GM12873 (cell line): ENCODE results near the gene TADA1.

Experiments used
- TF ChIP-seq, protein P1 (sequence below): IDR thresholded peaks from 2 replicates; pipeline ENCODE4 v1.5.1; 2012; ENCODE audit warnings: low read depth, mild to moderate bottlenecking, moderate library complexity, low read length, control low read depth; ENCODE audit not compliant: insufficient read depth; ENCODE audit errors: missing control alignments

TADA1 gene

DNA sequence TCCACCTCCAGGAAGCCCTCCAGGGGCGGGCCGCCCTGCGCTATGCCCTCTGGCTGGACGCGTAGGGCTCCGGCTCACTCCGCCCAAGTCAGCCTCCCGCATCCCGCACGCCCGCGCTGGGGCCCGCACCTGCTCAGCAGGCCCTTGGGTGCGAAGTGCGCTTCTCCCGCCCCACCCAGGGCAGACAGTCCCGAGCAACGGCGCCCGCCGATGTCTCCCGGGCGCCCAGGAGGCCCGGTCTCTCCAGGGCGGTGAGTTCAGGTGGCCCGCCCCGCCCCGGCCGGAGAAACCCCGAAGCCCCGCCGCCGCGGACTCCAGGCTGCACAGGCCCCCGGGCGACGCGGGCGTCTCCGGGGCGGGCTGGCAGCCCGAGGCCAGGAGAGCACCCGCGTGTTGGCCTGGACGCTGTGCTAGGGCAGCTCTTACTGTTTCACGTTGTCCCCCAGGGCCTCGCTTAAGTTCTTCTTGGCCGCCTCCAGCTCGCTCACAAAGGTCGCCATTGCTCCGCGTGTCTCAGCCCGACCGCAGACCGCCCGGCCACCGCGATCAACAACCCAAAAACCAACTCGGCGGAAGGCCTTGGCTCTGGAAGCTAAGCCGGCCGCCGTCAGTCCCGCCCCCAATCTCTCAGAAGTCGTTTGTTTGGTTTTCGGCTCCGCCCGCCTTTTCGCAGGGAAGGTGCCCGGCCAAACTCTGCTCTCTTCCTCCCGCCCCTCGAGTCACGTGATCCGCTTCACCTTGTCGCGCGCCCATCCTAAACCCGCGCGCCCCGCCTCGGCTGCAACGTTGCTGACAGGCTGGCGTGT is at the start of gene TADA1:
TSS of gene TADA1 (minus strand) at position 531 of the 806 bp plus-strand sequence. CDS start at position 500, 31 bp downstream.
- TF ChIP-seq, protein P1, sequence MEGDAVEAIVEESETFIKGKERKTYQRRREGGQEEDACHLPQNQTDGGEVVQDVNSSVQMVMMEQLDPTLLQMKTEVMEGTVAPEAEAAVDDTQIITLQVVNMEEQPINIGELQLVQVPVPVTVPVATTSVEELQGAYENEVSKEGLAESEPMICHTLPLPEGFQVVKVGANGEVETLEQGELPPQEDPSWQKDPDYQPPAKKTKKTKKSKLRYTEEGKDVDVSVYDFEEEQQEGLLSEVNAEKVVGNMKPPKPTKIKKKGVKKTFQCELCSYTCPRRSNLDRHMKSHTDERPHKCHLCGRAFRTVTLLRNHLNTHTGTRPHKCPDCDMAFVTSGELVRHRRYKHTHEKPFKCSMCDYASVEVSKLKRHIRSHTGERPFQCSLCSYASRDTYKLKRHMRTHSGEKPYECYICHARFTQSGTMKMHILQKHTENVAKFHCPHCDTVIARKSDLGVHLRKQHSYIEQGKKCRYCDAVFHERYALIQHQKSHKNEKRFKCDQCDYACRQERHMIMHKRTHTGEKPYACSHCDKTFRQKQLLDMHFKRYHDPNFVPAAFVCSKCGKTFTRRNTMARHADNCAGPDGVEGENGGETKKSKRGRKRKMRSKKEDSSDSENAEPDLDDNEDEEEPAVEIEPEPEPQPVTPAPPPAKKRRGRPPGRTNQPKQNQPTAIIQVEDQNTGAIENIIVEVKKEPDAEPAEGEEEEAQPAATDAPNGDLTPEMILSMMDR: no peak

DNA sequence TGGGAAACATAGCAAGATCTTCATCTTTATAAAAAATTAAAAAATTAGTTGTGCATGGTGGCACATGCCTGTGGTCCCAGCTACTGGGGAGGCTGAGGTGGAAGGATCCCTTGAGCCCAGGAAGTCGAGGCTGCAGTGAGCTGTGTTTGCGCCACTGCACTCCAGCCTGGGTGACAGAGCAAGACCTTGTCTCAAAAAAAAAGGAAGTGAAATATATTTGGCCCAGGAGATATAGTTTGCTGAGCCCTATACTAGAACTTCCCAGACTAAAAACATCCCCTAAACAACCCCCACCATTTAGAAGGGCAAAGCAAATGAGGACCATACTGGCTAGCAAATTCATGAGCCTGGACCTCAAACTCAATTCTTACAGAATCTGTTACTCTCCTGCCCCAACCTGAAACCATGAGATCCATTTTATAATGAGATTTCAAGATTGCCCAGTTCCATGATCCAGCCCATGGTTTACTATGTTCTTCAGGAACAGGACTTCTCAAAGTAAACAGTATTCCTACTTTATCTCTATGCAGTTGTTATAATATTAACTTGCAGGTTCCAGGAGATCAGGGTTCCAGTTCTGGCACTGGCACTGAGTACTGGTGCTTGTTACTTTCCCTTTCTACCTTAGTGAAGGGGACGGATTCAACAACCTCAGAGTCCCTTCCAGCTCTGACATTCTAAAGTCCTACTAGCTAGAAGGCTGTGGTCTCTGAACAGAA is 48.9 kb upstream of the TADA1 start:
- TF ChIP-seq, protein P1: no peak

DNA sequence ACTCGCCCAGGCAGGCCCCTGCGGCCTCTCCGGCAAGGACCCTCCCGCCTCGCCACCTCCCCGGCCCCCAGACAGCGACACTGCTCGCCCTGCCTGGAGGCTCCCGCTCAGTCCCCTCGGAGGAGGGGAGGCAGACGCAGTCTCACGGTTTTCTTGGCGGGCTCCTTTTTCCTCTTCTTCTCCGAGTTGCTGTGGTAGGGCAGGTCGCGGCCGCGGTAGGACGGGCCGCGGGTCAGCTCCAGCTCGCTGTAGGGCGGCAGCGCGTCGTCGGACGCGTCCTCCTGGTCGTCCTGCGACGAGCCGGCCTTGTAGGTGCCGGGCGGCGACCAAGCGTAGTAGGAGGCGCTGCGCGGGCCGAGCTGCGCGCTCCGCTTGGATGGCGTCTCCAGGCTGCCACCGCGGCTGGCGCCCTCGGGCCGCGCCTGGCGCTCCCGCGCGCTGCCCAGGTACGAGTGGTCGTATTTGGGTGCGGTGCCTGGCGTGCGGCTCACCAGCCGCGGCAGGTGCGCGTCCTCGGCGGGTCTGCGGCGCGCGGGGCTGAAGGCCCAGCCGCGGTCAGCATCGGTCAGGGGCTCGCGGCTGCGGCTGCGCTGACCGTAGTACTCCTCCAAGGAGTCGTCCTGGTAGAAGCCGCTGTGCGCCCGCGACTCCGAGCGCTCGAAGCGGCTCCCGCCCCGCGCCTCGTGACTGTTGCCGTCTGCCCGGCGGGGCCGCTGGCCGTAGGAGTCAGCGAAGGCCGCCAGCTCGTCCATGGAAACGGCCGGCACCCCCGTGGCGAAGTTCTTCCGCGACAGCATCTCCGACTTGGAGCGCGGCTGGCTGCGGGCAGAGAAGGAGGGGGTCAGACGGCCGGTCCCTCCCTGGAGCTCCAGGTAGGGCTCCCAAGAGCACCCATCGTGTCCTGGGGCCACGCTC is 44.8 kb upstream of the TADA1 start:
- TF ChIP-seq, protein P1: no peak

GRCh38 chr1:166918956-166919316 is 42.9 kb upstream of the TADA1 start:
- TF ChIP-seq, protein P1: no peak

GRCh38 chr1:166918088-166918955 is 42.3 kb upstream of the TADA1 start:
- TF ChIP-seq, protein P1: no peak

- TF ChIP-seq, protein P1: no peak
These were observed 39.9 kb upstream of the TADA1 start for GRCh38 chr1:166915941-166916340.
